Fibroblast of skin of left quadriceps (primary cell): ENCODE measurements around the gene POPDC2.

ENCODE experiments used
- DNase-seq, 2 experiments: peaks; one replicate each; pipeline ENCODE4 v3.0.0-alpha.2; 2013; ENCODE audit warnings: low read depth in 2 of 2

Gene POPDC2

GRCh38 chr3:119639494-119640350 lies 20.7 kb downstream of the POPDC2 start:
- no peak for DNase-seq

- peak; percentile 84 for DNase-seq
Observed at GRCh38 chr3:119637679-119638477, 22.5 kb downstream of the POPDC2 start.

- DNase-seq, result no peak
Observed at GRCh38 chr3:119636891-119637611, 23.3 kb downstream of the POPDC2 start.

- DNase-seq, result no peak
Observed at GRCh38 chr3:119636249-119636648, 24.1 kb downstream of the POPDC2 start.

GRCh38 chr3:119635719-119636118 lies 24.7 kb downstream of the POPDC2 start:
- no peak for DNase-seq

DNA sequence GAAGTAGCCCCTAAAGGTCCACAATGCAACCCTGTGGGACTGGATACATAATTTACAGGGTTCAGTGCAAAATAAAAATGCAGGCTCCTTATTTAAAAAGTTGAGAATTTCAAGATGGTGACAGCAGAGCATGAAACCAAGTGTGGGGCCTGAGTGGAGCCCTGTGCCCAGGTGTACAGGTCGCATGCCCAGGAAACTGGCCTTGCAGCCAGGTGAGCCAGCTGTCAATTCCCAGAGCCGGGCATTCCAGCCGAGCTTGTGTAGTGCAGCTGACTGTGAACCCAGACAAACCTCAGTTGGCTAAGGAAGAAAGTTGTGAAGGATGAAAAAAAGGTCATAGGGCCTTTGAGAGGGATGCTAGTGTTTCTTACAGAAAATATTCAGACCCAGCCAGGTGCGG lies 27.6 kb downstream of the POPDC2 start:
- no peak for DNase-seq

GRCh38 chr3:119632216-119632615 lies 28.2 kb downstream of the POPDC2 start:
- DNase-seq, result no peak

DNA sequence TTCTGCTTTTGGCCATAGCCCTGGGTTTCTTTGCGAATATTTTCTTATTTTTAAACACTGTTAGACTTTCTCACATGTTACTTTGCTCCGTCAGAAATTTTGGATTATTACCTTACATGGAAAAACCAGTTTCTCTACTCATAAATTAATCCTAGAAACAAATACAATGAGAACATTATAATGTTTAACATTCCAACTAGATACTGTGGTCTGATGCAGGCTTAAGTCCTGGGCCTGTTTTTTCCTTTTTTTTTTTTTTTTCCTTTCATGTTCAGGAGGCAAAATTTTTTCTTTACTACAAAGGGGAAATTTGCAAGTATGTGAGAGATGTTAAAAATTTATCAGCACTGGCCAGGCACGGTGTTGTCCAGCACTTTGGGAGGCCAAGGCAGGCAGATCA lies 28.9 kb downstream of the POPDC2 start:
- peak in 1 of 2 experiments; percentile 15 for DNase-seq

GRCh38 chr3:119630880-119631329 lies 29.5 kb downstream of the POPDC2 start:
- no peak for DNase-seq

DNA sequence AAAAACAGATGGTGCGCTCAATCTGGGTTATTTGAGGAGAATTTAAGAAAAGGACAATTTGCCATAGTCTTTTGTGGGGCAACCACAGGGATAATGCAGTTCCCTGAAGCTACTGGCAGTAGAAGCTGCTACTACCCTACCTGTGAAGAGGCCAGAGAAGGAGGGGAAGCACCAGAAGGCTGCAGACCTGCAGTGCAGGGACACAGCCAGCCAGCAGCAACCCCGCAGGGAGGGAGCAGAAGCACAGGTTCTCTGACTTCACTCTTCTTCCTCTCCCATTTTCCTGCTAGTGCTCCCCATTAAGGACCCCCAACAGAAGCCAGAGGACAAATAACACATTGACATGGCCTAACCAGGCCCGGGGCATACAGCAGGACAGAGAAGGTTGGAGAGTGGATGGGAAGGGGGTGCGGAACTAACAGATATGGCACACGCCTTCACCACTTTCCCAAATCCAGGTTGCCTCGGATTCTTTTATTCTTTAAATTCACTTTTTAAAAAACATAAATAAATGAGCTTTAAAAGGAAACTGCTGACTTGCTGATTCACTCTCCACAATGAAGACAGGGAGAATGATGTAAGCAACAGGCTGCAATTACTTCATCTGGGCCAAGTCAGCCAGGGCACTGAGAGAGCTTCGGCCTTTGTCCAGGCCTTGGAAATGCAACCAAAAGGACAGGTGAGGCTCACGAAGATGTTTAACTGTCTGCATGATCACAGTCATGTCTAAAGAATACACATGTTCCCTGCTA lies 30.1 kb downstream of the POPDC2 start:
- peak in 1 of 2 experiments; percentile 18 for DNase-seq

DNA sequence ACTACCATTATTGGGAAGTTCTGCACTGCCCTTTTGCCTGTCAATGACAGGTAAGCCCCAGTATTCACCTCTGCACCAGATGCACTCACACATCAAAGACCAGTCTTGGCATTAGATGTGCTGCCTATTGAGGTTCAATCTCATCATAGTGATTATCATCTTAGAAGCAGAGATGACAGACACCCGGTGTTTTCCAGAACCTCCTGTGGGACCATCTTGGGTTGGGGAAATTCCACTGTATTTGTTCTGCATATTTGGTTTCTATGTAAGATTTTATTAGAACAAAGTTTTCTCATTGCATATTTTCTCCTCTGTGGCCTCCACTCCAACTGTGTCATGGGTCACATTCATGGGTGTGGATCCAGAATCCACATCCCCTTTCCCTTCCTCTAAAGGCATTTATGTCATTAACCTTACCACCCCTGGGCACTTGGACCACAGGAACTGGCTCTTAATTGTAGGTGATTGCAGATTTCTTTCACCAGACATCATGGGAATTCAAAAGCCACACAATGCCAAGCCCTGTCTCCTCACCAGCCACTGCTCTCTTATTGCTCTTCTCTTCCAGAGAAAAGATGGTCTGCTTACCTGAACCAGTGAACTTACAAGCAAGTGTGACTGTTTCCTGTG lies 31.5 kb downstream of the POPDC2 start:
- no peak for DNase-seq

GRCh38 chr3:119628390-119628789 lies 32.0 kb downstream of the POPDC2 start:
- no peak for DNase-seq

- no peak for DNase-seq
Observed at GRCh38 chr3:119627461-119627860, 32.9 kb downstream of the POPDC2 start.

- DNase-seq, result no peak
Observed at GRCh38 chr3:119626196-119626595, 34.2 kb downstream of the POPDC2 start.

DNA sequence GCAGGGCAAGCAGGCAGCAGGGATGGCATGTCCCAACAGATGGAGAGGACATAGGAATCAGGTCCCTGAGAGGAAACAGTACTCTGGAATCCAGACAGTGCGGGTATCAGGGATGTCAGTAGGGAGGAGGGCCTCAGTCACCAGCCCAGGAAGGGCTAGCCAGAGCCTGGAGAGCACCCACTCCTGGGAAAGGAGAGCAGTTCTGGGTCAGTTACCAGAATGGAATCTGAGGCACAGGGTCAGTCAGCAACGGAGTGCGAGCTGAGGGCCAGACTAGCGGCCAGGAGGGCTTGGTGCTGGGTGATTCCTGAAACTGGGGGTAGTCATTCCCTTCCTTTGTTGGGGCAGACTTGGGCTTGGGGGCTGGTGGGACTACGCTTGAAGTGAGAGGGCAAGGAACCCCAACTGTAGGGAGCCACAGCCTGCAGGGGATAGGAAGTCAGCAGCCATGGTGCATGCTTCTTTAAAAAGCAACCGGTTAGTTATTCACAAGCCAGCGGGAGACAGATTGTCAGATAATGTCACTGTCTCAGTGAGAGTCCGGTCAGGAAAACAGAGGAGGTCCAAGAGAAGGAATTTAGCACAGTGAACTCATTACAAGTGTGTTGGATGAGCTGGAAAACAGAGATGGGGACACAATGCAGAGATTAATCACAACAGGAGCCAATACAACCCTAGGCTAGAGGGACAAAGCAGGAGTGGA lies 34.8 kb downstream of the POPDC2 start:
- no peak for DNase-seq

DNA sequence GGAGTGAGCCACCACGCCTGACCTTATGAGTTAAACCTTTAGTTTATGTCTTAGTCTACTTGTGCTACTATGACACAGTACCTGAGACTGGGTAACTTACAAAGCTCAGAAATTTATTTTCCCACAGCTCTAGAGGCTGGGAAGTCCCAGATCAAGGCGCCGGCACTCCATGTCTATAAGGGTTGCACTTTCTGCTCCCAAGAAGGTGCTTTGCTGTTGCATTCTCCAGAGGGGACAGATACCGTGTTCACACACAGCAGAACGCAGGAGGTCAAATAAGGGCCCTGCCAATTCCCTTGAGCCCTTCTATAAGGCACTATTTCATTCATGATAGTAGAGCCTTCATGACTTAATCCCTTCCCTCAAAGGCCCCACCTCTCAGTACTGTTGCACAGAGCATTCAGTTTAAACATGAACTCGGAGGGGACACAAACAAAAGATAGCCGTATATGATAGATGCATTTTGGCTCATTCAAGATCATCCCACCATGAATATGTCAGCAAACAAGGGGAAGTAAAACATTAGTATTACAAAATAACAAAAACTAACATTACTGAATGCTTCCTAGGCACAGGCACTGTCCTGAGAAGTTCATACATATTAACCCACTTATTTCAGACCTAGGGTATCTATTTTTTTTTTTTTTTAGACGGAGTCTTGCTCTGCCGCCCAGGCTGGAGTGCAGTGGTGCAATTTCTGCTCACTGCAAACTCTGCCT lies 36.2 kb downstream of the POPDC2 start:
- no peak for DNase-seq

- no peak for DNase-seq
Observed at GRCh38 chr3:119620899-119621298, 39.5 kb downstream of the POPDC2 start.

- DNase-seq, result no peak
Observed at GRCh38 chr3:119619094-119619493, 41.3 kb downstream of the POPDC2 start.

GRCh38 chr3:119616056-119616455 lies 44.3 kb downstream of the POPDC2 start:
- DNase-seq, result no peak

GRCh38 chr3:119613872-119614271 lies 46.5 kb downstream of the POPDC2 start:
- no peak for DNase-seq
